GM18520 (cell line): ENCODE data around the gene CD86.
"Not testable (repeated sequence)": the region's sequence is repeated elsewhere in the genome, so short reads cannot be mapped to it uniquely, and the experiment has no call there.

Source experiments
- ATAC-seq: cut with Tn5 transposase; IDR thresholded peaks from one replicate; pipeline ENCODE4 v1.9.1; 2021; ENCODE audit not compliant: unreplicated experiment

The CD86 gene

GRCh38 chr3:122055215-122055614 is at the start of gene CD86:
Gene CD86, plus strand, starts transcription at chr3:122055362. Its CDS starts 128 bp downstream, at chr3:122055490.
- ATAC-seq = peak; percentile 89

GRCh38 chr3:122006267-122006666 is 48.9 kb upstream of the CD86 start:
- no peak for ATAC-seq

- ATAC-seq = no peak
These were observed 47.0 kb upstream of the CD86 start for GRCh38 chr3:122008166-122008565.

- no peak for ATAC-seq
These were observed 44.7 kb upstream of the CD86 start for GRCh38 chr3:122010506-122010905.

- ATAC-seq = no peak
These were observed 43.8 kb upstream of the CD86 start for GRCh38 chr3:122011396-122011795.

- no peak for ATAC-seq
These were observed 42.3 kb upstream of the CD86 start for GRCh38 chr3:122012821-122013220.

- ATAC-seq = no peak
These were observed 41.7 kb upstream of the CD86 start for GRCh38 chr3:122013448-122013925.

- ATAC-seq = peak; percentile 83
These were observed 40.4 kb upstream of the CD86 start for GRCh38 chr3:122014741-122015140.

GRCh38 chr3:122019493-122019892 is 35.7 kb upstream of the CD86 start:
- ATAC-seq = peak; percentile 31

GRCh38 chr3:122021037-122021436 is 34.1 kb upstream of the CD86 start:
- no peak for ATAC-seq

- ATAC-seq = no peak
These were observed 33.3 kb upstream of the CD86 start, which contains the start of gene ILDR1 for GRCh38 chr3:122021811-122022401. Gene ILDR1, minus strand, starts transcription at chr3:122022247. Its CDS starts 170 bp downstream, at chr3:122022077.

- no peak for ATAC-seq
These were observed 31.7 kb upstream of the CD86 start for GRCh38 chr3:122023335-122023910.

- no peak for ATAC-seq
These were observed 30.4 kb upstream of the CD86 start for GRCh38 chr3:122024800-122025199.

- ATAC-seq = peak; percentile 93
These were observed 29.9 kb upstream of the CD86 start for GRCh38 chr3:122025296-122025695.

GRCh38 chr3:122030381-122031122 is 24.6 kb upstream of the CD86 start:
- peak; percentile 54 for ATAC-seq

- peak; percentile 36 for ATAC-seq
These were observed 24.1 kb upstream of the CD86 start for GRCh38 chr3:122031123-122031468.

- ATAC-seq = no peak
These were observed 22.6 kb upstream of the CD86 start for GRCh38 chr3:122032531-122032930.

- no peak for ATAC-seq
These were observed 22.1 kb upstream of the CD86 start for GRCh38 chr3:122033023-122033422.

GRCh38 chr3:122047296-122047695 is 7.9 kb upstream of the CD86 start:
- ATAC-seq = not testable (repeated sequence)

GRCh38 chr3:122047773-122048172 is 7.4 kb upstream of the CD86 start:
- ATAC-seq = not testable (repeated sequence)

- ATAC-seq = peak; percentile 44
These were observed 2.2 kb upstream of the CD86 start for GRCh38 chr3:122052968-122053367.

GRCh38 chr3:122057671-122058070 is 2.5 kb downstream of the CD86 start:
- no peak for ATAC-seq
